GM18508 (cell line): Measurements from ENCODE around the gene PRPF19.

Experiments used
- ATAC-seq: cut with Tn5 transposase; IDR thresholded peaks from one replicate; pipeline ENCODE4 v1.9.1; 2021; ENCODE audit warnings: moderate number of reproducible peaks; ENCODE audit not compliant: insufficient read depth, unreplicated experiment

PRPF19 gene

GRCh38 chr11:60939301-60939700 is 32.9 kb upstream of the PRPF19 start:
- ATAC-seq = no peak

- no peak for ATAC-seq
These were observed 32.1 kb upstream of the PRPF19 start for GRCh38 chr11:60938500-60938899.

- ATAC-seq = no peak
These were observed 31.4 kb upstream of the PRPF19 start for GRCh38 chr11:60937811-60938210.

GRCh38 chr11:60937144-60937527 is 30.8 kb upstream of the PRPF19 start:
- no peak for ATAC-seq

GRCh38 chr11:60936467-60937143 is 30.2 kb upstream of the PRPF19 start:
- ATAC-seq = no peak

- no peak for ATAC-seq
These were observed 29.5 kb upstream of the PRPF19 start for GRCh38 chr11:60935676-60936442.

- no peak for ATAC-seq
These were observed 28.6 kb upstream of the PRPF19 start for GRCh38 chr11:60934790-60935605.

GRCh38 chr11:60934124-60934789 is 27.9 kb upstream of the PRPF19 start:
- no peak for ATAC-seq

GRCh38 chr11:60933416-60934123 is 27.2 kb upstream of the PRPF19 start:
- ATAC-seq = no peak

- ATAC-seq = no peak
These were observed 26.4 kb upstream of the PRPF19 start for GRCh38 chr11:60932605-60933356.

GRCh38 chr11:60931917-60932316 is 25.5 kb upstream of the PRPF19 start:
- no peak for ATAC-seq

- no peak for ATAC-seq
These were observed 24.0 kb upstream of the PRPF19 start for GRCh38 chr11:60930394-60930793.

- no peak for ATAC-seq
These were observed 23.4 kb upstream of the PRPF19 start for GRCh38 chr11:60929764-60930163.

- no peak for ATAC-seq
These were observed 22.2 kb upstream of the PRPF19 start for GRCh38 chr11:60928563-60929001.

- ATAC-seq = no peak
These were observed 21.2 kb upstream of the PRPF19 start for GRCh38 chr11:60927600-60927999.

GRCh38 chr11:60927061-60927592 is 20.7 kb upstream of the PRPF19 start:
- no peak for ATAC-seq

- ATAC-seq = no peak
These were observed 20.1 kb upstream of the PRPF19 start for GRCh38 chr11:60926500-60926899.

GRCh38 chr11:60925868-60926267 is 19.5 kb upstream of the PRPF19 start:
- ATAC-seq = no peak
